Neural crest cell (in vitro differentiated cells): ENCODE data around the gene IL17F. TPM values are rescaled to one million over a fixed set of nuclear protein-coding genes. Genes with fewer than 3 reads are reported as not detected.

Source experiments
- DNase-seq: peaks from one replicate; pipeline ENCODE4 v3.0.0; 2021; ENCODE audit warnings: low read depth, mixed read lengths, low spot score
- H3K27ac Mint-ChIP-seq: one replicate; pipeline ENCODE4 v1.8.0; 2021; ENCODE audit warnings: mild to moderate bottlenecking, mixed read lengths; ENCODE audit not compliant: unreplicated experiment
- H3K27me3 Mint-ChIP-seq: 2 replicates; pipeline ENCODE4 v1.8.0; 2021; ENCODE audit warnings: low read depth, mild to moderate bottlenecking, mixed read lengths
- H3K36me3 Mint-ChIP-seq: 2 replicates; pipeline ENCODE4 v1.8.0; 2021; ENCODE audit warnings: low read depth, mild to moderate bottlenecking, mixed read lengths
- H3K4me1 Mint-ChIP-seq: 2 replicates; pipeline ENCODE4 v1.8.0; 2021; ENCODE audit warnings: mixed read lengths
- H3K4me3 Mint-ChIP-seq: one replicate; pipeline ENCODE4 v1.8.0; 2021; ENCODE audit warnings: mild to moderate bottlenecking, mixed read lengths
- H3K9me3 Mint-ChIP-seq: 2 replicates; pipeline ENCODE4 v1.8.0; 2021; ENCODE audit warnings: mixed read lengths
- total RNA-seq: library from RNA; stranded (reverse); gene quantifications from 2 replicates; pipeline ENCODE4 v1.2.1, GENCODE V29; 2021
- TF ChIP-seq, protein P1 (sequence below): fragments of 200-600 bp; sonication (generic); conservative IDR thresholded peaks from 2 replicates; pipeline ENCODE4 v1.5.0; 2021; ENCODE audit warnings: antibody characterized with exemption, mild to moderate bottlenecking

IL17F gene
- total RNA-seq, 1 donor from 2014 or later = not detected

GRCh38 chr6:52231406-52232127 is 12.7 kb downstream of the IL17F start:
- no peaks in the 10 kb centered on the region for H3K27me3 Mint-ChIP-seq
- no peak for DNase-seq
- H3K4me3 Mint-ChIP-seq = no peak overlapping the region
- no peak overlapping the region for H3K27ac Mint-ChIP-seq
- H3K4me1 Mint-ChIP-seq = peaks cover 7% of the 10 kb centered on the region
- TF ChIP-seq, protein P1, sequence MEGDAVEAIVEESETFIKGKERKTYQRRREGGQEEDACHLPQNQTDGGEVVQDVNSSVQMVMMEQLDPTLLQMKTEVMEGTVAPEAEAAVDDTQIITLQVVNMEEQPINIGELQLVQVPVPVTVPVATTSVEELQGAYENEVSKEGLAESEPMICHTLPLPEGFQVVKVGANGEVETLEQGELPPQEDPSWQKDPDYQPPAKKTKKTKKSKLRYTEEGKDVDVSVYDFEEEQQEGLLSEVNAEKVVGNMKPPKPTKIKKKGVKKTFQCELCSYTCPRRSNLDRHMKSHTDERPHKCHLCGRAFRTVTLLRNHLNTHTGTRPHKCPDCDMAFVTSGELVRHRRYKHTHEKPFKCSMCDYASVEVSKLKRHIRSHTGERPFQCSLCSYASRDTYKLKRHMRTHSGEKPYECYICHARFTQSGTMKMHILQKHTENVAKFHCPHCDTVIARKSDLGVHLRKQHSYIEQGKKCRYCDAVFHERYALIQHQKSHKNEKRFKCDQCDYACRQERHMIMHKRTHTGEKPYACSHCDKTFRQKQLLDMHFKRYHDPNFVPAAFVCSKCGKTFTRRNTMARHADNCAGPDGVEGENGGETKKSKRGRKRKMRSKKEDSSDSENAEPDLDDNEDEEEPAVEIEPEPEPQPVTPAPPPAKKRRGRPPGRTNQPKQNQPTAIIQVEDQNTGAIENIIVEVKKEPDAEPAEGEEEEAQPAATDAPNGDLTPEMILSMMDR = no peak
- H3K36me3 Mint-ChIP-seq = no peaks in the 10 kb centered on the region
- no peaks in the 10 kb centered on the region for H3K9me3 Mint-ChIP-seq

DNA sequence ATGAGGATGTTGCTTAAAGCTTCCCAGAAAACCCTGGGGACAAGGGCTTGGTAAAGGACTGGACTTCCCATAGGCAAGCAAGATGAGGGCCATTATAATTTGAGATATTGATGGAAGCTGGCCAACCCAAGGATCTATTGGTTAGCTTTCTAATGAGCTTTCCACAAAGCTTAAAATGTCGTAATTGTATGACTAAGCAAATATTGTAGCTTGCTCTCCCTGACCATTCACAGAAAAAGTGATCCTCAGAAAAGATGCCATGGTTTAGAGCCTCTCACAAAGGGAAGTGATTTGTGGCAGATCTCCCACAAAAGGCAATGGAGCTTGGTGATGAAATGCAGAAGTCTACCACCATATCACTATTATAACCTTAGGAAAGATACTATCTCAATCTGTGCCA is 13.6 kb downstream of the IL17F start:
- Mint-ChIP-seq H3K36me3 (no peaks in the 10 kb centered on the region), H3K4me1 (peaks cover 7% of the 10 kb centered on the region)

GRCh38 chr6:52227495-52227894 is 16.8 kb downstream of the IL17F start:
- Mint-ChIP-seq H3K27me3 (peaks cover 7% of the 10 kb centered on the region), H3K9me3 (no peaks in the 10 kb centered on the region), H3K36me3 (no peaks in the 10 kb centered on the region), H3K4me1 (no peaks in the 10 kb centered on the region), H3K27ac (no peak overlapping the region), H3K4me3 (no peak overlapping the region)
- TF ChIP-seq, protein P1 = no peak
- no peak for DNase-seq

More for the DNA sequence above, 13.6 kb downstream of the IL17F start:
- Mint-ChIP-seq H3K4me3 (no peak overlapping the region), H3K27ac (peak overlapping the region; percentile 47), H3K9me3 (no peaks in the 10 kb centered on the region), H3K27me3 (no peaks in the 10 kb centered on the region)
- DNase-seq = no peak
- TF ChIP-seq, protein P1 = no peak

- no peak overlapping the region for H3K4me3 Mint-ChIP-seq
- H3K27me3 Mint-ChIP-seq = peaks cover 9% of the 10 kb centered on the region
- no peak for DNase-seq
- TF ChIP-seq, protein P1 = no peak
- no peaks in the 10 kb centered on the region for H3K4me1 Mint-ChIP-seq
- H3K27ac Mint-ChIP-seq = no peak overlapping the region
- no peaks in the 10 kb centered on the region for H3K36me3 Mint-ChIP-seq
- no peaks in the 10 kb centered on the region for H3K9me3 Mint-ChIP-seq
Measured at GRCh38 chr6:52221302-52221701, 23.0 kb downstream of the IL17F start.

- Mint-ChIP-seq H3K4me3 (no peak overlapping the region), H3K4me1 (no peaks in the 10 kb centered on the region), H3K27ac (no peak overlapping the region), H3K36me3 (no peaks in the 10 kb centered on the region), H3K9me3 (no peaks in the 10 kb centered on the region), H3K27me3 (peaks cover 3% of the 10 kb centered on the region)
- TF ChIP-seq, protein P1 = no peak
- no peak for DNase-seq
Measured at GRCh38 chr6:52217761-52218160, 26.5 kb downstream of the IL17F start.
